GM19372 (cell line): ENCODE results near the gene MIDN.
A peak's percentile ranks its signal among the peaks of the same experiment; 100 is the strongest.
"Not testable (repeated sequence)": the region's sequence is repeated elsewhere in the genome, so short reads cannot be mapped to it uniquely, and the experiment has no call there.

Experiments used
- ATAC-seq: cut with Tn5 transposase; IDR thresholded peaks from one replicate; pipeline ENCODE4 v1.9.1; 2021; ENCODE audit warnings: mild to moderate bottlenecking, low read depth, moderate library complexity; ENCODE audit not compliant: unreplicated experiment

The MIDN gene

DNA sequence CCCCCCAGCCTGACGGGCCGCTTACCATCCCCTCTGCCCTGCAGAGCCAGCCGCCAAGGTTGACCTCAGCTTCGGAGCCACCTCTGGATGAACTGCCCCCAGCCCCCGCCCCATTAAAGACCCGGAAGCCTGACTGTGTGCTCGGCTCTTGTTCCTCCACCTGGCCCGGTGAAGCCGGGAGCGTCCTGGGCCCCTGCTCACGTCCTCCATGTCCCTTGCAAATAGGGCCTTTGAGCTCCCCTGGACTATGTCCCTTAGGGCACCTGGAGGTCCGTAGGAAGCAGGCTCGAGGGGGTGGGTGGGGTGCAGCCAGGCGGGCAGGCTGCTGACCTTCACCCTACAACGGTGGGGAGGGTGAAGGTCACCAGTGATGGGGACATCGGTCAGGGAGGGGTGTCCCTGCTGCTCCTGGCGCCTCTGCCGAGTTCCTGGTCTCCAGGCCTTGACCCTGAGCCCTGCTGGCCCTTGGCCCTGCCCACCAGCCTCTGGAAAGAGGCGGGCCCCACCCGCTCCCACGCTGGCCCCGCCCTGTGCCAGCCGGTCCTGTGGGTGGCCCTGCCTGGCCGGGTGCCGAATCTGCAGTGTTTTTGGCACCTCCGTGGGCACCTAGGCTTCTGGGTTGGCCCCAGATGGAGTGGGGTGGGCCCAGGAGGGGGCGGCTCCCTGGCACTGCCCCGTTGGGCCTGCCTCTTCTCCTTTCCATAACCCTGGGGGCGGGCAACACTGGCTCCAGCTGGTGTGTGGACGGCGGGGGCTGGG is 3.5 kb upstream of the MIDN start:
- no peak for ATAC-seq

DNA sequence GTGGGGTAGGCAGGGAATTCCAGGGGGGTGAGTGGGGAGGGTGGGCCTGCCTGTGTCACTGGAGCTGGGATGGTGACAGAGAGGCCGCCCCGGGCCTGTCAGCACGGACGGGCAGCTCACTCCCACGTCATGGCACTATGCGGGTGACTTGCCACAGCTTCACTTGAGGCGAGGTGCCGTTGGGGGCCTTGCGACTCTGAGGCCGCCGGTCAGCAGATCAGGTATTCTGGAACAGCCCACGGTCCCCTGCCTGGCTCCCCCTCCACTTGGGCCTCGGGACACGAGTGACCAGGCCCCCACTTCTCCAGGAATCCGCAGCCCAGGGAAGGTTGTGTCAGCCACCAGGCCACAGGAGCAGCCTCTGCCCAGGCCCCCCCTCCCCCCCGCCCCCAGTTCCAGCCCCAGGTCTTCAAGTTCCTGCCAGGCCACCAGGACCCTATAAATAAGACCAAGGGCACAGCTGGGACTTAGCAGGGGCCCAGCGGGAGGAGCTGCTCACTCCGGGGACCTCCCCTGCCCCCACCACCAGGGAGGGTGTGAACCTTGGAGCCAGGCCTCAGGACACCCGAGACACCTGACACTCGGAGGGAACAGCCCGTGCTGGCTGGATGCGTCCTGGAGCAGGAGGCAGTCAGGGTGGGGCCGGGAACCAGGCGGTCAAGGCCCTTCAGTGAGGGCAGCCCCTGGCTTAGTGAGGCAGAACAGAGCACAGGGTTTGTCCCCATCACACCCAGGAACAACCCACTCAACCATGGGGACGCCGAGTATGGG is 2.7 kb upstream of the MIDN start:
- ATAC-seq, result no peak

DNA sequence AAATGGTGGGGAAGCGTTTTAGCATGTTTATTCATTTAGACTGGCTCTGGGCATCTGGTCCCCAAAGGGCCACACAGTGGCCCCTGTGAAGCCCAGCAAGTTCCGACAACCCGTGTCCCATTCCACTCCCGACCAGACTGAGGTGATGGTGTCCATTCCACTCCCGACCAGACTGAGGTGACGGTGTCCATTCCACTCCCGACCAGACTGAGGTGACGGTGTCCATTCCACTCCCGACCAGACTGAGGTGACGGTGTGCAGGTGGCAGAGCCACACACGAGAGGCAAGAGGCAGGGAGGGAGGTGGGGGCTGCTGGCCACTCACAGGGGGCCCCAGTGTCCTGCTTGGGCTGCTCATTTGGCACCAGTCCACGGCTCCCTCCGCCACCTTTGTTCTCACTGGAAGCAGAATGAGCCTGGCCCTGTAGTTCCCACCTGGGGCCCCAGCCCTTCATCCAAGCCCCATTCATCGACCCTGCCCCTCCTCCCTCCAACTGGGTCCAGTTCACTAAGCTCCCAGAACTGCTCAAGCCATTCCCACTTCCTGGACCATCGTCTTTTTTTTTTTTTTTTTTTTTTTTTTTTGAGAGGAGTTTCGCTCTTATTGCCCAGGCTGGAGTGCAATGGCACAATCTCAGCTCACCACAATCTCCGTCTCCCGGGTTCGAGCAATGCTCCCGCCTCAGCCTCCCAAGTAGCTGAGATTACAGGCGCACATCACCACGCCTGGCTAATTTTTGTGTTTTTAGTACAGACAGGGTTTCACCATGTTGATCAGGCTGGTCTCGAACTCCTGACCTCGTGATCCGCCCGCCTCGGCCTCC is 1.9 kb upstream of the MIDN start:
- not testable (repeated sequence) for ATAC-seq

DNA sequence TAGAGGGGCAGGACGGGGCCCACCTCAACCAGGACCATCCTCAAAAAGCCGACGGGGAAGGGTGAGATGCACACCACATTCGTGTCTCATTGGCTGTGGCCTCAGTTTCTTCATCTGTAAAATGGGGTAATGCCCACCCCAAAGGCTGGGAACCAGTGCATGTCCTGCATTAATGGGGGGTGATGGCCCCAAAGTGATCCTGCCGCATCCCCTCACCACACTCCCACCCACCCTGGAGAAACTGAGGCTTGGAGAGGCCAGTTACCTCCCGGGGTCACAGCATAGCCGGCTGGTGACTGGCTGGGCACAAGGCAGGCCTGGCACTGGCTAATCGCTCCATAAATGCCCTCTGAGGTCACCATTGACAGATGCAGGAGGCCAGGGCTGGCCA is 640 bp upstream of the MIDN start:
- ATAC-seq, result no peak

DNA sequence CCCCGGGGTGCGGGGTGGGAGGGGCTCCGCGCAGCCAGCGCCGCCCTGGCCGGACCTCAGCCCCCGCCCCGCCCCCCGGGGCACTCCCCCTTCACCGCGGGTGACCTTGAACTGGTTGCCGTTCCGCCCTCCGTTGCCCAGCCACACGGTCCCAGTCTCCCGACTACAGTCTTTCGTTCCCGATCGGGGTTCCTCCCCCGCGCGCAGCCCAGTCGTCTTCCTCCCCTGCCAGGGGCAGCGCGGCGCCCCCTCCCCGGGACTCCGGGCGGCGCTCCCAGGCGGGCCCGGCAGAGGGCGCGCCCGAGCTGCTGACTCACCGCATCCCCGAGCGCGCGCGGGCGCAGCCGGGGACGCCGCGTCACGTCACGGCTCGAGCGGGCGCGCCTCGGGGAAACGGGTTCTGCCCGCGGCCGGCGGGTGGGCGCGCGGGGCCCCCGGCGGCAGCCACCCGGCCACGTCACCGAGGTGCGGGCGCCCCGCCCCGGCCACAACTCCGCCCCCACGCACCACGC is 459 bp downstream of the MIDN start:
- ATAC-seq, result peak; percentile 27

DNA sequence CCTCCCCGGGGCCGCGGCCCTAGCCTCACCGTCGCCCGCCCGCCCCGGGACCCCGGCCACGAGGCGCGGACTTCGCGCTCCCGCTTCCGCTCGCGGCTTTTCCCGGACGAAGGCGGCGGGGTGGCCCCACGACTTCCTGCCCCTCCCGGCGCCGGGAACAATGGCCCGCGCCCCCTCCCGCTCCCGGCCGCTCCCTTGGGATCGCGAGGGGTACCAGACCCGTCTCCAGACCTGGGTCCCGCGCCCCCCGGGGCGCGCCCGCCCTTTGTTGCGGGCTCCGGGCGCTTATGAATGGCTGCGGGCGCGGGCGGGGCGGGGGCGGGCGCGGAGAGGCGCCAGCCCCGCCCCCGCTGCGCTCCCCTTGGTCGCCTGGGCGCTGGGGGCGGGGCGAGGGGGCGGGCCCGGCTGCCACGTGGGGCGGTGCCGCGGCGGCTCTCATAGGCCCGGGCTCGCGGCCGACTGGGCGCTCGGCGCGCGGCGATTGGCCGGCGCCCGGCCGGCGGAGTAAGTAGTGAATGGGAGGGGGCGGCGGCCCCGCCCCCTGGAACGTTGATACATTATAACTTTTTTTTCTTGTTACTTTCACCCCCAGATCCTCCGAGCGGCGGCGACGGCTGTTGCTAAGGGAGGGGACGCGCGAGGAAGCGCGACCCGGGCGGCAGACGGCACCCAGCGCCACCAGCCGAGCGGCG is 1.1 kb downstream of the MIDN start:
- peak; percentile 45 for ATAC-seq

DNA sequence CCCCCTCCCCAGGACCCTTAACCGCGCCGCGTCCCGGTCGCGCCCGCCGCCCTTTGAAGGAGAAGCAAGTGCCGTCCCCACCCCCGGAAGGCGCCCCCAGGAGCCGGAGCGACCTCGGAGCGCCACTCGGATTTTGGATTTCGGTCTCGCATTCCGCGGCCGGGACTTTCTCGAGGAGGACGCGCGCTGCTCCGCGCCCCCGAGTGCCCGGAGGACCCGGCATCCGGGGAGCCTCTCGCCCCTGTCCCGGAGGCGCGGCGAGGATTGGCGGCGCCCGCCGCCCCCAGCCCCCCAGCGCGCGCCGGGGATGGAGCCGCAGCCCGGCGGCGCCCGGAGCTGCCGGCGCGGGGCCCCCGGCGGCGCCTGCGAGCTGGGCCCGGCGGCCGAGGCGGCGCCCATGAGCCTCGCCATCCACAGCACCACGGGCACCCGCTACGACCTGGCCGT is 1.6 kb downstream of the MIDN start:
- ATAC-seq, result no peak

DNA sequence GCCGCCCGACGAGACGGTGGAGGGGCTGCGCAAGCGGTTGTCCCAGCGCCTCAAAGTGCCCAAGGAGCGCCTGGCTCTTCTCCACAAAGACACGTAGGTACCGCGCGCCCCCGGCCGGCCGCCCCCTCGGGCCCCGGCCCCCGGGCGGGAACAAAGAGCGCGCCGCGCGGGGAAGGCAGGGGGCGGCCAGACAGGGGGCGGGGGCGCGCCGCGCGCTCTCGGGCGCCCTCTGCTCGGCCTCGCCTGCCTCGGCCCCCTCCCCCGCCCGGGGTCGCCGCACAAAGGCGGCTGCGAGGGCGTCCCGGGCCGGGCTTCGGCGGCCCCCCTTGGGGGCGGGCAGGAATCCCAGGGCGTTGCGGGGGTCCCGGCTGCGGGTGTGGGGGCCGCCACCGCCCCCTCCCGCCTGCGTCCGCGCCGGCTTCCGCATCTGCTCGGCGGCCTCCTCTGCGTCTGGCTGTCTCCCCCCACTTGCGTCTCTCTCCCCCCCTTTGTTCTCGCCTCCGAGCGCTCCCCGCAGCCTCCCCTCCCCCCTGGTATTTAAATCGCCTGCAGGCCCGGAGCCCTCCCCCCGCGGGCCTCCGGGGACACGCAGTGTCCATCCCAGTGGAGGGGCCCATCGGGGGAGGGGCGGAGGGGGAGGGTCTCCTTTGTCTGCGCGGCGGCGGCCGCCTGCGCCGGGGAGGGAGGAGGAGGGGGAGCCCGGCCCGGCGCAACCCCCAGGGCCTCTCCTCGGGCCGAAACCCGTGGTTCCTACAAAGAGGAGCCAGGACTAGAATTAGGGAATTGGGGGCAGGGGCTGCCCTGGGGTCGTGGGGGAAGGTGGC is 2.3 kb downstream of the MIDN start:
- no peak for ATAC-seq

DNA sequence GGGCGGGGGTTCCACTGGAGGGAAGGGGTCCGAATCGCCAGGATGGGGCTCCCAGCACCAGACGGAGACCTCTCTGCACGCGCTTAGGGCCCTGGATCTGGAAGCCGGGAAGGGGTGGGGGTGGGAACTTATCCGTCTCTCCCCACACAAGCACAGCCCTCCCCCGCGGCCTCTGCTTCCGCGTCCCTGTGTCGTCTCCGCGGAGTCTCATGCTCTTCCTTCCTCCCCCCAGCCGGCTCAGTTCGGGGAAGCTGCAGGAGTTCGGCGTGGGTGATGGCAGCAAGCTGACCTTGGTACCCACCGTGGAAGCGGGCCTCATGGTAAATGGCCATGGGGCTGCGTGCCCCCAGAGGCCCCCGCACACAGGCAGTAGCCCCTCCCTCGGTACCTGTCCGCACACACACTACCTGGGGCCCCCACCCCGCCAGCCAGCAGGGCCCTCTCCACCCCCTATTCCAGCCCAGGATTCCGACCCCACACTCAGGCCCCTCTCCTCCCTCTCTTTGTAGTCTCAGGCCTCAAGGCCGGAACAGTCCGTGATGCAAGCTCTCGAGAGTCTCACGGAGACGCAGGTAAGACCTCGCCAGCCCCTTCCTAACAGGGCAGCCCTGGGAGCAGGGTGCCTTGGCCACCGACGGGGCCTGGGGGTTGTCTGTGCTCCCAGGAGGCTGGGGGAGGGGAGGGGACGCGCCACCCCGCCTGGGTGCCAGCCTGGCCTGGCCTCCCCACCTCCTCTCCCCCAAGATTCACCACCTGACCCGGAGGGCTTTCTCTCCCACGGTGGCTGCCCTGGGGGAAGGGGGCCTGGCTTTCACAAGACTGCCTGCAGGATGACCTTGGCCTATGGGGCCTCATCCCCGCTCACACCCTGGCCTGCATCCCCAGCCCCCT is 3.2 kb downstream of the MIDN start:
- no peak for ATAC-seq

DNA sequence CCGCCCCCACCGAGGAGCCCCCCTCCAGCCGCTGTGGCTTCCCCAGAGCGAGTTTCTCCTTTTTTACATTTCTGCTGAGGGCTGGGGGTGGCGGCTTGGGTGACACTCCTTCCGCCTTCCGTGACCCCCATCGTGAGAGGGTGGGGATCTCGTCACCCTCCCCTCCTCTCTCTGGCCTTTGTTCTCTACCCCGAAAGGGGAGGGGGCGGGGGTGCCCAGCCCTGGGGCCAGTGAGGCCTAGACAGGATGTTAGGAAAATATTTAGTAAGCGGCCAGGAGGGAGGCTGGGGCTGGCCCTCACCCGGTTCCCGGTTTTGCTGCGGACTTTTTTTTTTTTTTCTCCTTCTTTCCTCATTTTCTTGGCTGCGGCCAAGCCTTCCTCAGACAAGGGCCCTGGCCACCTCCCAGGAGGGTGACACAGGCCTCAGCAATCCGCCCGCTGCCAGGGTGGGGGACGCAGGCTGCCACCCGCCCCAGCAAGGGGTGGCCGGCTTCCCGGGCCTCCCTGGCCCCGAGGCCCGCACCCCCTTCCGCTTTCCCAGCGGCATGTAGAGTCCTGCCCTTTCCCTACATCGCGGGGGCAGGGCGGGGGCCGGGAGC is 3.9 kb downstream of the MIDN start:
- ATAC-seq, result no peak

DNA sequence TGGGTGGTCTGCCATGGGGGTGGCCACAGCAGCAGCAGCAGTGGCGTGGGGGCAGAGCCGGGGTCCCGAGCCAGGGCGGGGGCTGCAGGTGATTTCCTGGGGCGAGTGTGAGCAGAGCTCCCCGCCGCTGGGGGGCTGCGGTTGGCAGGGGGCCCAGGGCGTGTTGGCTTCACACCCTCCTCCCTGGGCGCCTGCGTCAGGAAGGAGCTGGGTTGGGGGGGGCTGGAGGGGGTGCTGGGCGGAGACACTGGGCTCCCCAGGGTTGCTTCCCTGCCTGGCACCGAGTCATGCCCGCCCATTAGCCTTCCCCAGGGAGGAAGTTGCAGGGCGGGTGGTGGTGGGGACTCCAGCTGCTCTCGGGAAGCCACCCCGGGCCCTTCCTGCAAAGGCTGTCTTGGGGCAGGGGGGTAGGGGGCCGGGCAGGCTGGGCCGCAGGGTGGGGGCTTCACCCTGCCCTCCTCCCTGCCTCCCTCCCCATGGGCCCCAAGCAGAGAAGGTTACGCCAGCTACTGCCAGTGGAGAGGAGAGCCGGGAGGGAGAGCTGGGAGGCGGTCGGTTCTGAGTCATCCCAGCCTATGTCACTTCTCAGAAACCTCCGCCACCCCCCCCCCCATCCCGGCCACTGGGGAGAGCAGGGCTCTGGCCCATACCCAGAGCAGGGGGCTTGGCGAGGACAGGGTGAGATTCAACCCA is 4.6 kb downstream of the MIDN start:
- ATAC-seq, result no peak

DNA sequence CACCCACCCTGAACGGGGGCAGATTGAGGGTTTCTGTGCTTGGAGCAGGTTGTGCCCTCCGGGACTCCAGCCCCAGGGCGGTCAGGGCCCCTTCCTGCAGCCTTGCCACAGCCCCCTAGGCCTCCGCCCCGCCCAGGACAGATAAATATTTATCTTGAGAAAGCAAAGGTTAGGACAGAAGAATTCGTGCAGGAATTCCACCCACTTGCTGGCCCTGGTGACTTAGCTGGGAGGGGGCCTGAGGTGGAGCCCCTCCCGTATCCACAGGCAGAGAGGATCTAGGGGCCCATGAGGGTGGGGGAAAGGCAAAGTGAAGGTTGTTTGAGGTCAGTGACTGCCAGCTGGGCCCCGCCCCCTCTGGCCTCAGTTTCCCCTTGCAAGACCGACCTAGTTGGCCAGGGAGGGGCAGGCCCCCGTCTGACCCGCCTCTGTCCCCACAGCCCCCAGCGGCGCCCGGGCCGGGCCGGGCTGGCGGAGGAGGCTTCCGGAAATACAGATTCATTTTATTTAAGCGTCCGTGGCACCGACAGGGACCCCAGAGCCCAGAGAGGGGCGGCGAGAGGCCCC is 5.2 kb downstream of the MIDN start:
- no peak for ATAC-seq

DNA sequence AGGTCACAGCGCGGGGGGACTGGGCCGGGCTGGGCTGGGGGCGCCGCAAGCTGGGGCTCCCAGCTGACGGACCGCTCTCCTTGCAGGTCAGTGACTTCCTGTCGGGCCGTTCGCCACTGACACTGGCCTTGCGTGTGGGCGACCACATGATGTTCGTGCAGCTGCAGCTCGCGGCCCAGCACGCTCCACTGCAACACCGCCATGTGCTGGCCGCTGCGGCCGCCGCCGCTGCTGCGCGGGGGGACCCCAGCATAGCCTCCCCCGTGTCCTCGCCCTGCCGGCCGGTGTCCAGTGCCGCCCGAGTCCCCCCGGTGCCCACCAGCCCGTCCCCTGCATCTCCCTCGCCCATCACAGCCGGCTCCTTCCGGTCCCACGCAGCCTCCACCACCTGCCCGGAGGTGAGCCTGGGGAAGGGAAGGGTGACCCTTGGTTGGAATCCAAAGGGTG is 5.7 kb downstream of the MIDN start:
- ATAC-seq, result no peak

DNA sequence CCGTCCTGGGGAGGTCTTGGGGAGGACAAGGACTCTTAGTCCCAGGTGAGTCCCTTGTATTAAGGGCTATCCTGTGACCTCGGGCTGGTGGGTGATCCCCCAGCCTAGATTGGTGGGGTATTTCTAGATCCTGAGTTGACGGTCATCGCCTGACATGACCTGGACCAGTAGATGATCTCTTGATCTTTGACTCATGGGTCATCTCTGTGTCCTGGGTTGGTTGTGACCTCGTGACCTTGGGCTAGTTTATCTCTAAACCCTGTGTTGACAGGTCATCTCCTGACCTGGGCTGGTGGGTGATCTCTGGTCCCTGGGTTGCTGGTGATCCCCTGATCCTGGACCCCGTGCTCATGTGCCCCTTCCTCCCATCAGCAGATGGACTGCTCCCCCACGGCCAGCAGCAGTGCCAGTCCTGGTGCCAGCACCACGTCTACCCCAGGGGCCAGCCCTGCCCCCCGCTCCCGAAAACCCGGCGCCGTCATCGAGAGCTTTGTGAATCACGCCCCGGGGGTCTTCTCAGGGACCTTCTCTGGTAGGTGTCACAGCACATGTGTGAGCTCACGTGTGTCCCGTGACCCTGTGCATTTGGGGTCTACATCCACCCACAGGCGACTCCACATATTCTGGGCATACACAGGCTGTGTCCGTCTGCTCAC is 6.3 kb downstream of the MIDN start:
- no peak for ATAC-seq

DNA sequence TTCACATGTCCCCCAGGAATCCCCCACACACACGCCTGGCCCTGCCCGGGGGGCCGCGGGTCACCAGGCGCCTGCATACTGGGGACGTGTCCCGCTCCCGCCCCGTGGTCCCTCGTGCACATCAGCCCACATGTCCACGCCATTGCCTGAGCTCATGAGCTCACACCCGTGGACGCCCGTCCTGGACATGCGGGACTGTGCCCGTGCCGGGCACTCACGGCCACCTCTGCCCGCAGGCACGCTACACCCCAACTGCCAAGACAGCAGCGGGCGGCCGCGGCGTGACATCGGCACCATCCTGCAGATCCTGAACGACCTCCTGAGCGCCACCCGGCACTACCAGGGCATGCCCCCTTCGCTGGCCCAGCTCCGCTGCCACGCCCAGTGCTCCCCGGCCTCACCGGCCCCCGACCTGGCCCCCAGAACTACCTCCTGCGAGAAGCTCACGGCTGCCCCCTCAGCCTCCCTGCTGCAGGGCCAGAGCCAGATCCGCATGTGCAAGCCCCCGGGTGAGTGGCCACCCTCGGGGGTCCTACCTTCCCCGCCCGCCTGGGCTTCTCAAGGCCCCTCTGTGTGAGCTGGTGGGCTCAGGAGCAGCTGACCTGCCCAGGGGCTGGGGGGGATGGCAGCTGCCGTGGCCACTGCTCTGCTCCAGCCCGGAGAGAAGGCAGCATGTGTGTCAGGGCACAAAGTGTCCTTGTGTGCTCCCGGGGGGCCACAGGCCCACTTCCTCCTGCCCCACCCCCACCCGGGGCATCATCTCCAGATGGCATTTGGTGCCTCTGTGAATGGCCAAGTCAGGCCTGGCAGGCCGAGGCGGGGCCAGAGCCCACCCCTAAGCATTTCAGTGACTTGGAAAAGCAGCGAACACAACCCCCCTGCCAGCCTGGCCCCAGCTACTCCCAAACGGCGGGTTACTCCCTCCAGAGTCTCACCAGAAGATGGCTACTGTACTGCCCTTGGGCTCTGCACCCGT is 7.1 kb downstream of the MIDN start:
- no peak for ATAC-seq
